ENCODE results near the gene KRT1.

DNA sequence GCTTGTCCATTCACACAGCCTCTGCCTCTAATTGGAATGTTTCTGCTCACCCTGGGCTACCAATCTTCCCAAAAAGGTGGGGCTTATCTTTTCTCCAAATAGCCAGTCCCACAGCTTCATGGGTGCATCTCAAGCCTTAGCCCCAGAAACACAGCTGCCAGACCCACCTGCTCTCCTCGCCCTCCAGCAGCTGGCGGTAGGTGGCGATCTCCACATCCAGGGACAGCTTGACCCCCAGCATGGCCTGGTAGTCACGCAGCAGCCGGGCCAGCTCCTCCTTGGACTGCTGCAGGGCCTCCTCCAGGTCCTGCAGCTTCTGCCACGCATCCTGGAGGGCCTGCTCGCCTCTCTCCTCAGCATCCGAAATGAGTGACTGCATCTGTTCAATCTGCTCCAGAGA, 12.0 kb upstream of the KRT1 start:
- TF ChIP-seq, protein P1, sequence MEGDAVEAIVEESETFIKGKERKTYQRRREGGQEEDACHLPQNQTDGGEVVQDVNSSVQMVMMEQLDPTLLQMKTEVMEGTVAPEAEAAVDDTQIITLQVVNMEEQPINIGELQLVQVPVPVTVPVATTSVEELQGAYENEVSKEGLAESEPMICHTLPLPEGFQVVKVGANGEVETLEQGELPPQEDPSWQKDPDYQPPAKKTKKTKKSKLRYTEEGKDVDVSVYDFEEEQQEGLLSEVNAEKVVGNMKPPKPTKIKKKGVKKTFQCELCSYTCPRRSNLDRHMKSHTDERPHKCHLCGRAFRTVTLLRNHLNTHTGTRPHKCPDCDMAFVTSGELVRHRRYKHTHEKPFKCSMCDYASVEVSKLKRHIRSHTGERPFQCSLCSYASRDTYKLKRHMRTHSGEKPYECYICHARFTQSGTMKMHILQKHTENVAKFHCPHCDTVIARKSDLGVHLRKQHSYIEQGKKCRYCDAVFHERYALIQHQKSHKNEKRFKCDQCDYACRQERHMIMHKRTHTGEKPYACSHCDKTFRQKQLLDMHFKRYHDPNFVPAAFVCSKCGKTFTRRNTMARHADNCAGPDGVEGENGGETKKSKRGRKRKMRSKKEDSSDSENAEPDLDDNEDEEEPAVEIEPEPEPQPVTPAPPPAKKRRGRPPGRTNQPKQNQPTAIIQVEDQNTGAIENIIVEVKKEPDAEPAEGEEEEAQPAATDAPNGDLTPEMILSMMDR (IDR thresholded peaks at IDR 0.05) = peak; percentile 18; the same call in 2 of the 3 replicates
- TF ChIP-seq JUN (IDR thresholded peaks at IDR 0.05) (no peak), HDAC2 (IDR thresholded peaks at IDR 0.05) (no peak), MAZ (IDR thresholded peaks at IDR 0.05; ENCODE audit: borderline replicate concordance, low read depth, low read length) (no peak), RFX5 (IDR thresholded peaks at IDR 0.05) (no peak), FOSL2 (IDR thresholded peaks at IDR 0.05) (no peak), FOSL2 (CRISPR knock-in tag; IDR thresholded peaks at IDR 0.05) (no peak), ESRRA (IDR thresholded peaks at IDR 0.05; ENCODE audit: borderline replicate concordance, low read length) (no peak)
